HepG2 (cell line): Measurements from ENCODE around the gene GGA1. TPM values are rescaled to one million over a fixed set of nuclear protein-coding genes. Genes with fewer than 3 reads are reported as not detected.

Experiments
- CAMTA2 ChIP-seq: sonication (generic); formaldehyde crosslinking; IDR thresholded peaks from 2 replicates; pipeline ENCODE4 v1.4.0; 2020; ENCODE audit warnings: mild to moderate bottlenecking, missing genetic modification reagents, borderline replicate concordance
- MED13 ChIP-seq: sonication (generic); formaldehyde crosslinking; IDR thresholded peaks from 2 replicates; pipeline ENCODE4 v1.5.0; 2020; ENCODE audit warnings: missing genetic modification reagents
- MIER3 ChIP-seq: IDR thresholded peaks from 2 replicates; pipeline ENCODE4 v1.6.1; 2016; ENCODE audit warnings: missing compliant biosample characterization, borderline replicate concordance
- MTA1 ChIP-seq: sonication (generic); formaldehyde crosslinking; IDR thresholded peaks from 2 replicates; pipeline ENCODE4 v1.4.0; 2020; ENCODE audit warnings: missing genetic modification reagents, mild to moderate bottlenecking, borderline replicate concordance
- NR2C2 ChIP-seq: sonication (generic); formaldehyde crosslinking; IDR thresholded peaks from 2 replicates; pipeline ENCODE4 v1.4.0; 2020; ENCODE audit warnings: missing genetic modification reagents, mild to moderate bottlenecking, moderate library complexity, borderline replicate concordance
- RNF2 ChIP-seq: fragments of 450-650 bp; conservative IDR thresholded peaks from 2 replicates; pipeline ENCODE4 v1.6.1; 2016; ENCODE audit warnings: low read depth
- SMYD3 ChIP-seq: sonication (generic); formaldehyde crosslinking; IDR thresholded peaks from 2 replicates; pipeline ENCODE4 v1.8.1; 2023; ENCODE audit warnings: mild to moderate bottlenecking, missing genetic modification reagents
- SP4 ChIP-seq: sonication (generic); formaldehyde crosslinking; IDR thresholded peaks from 2 replicates; pipeline ENCODE4 v1.8.1; 2023; ENCODE audit warnings: mild to moderate bottlenecking, missing genetic modification reagents
- XBP1 ChIP-seq: sonication (generic); formaldehyde crosslinking; IDR thresholded peaks from 2 replicates; pipeline ENCODE4 v1.5.0; 2020; ENCODE audit warnings: missing genetic modification reagents
- ZNF33A ChIP-seq: sonication (generic); formaldehyde crosslinking; IDR thresholded peaks from 2 replicates; pipeline ENCODE4 v1.5.1; 2020; ENCODE audit warnings: missing genetic modification reagents, mild to moderate bottlenecking, moderate library complexity, borderline replicate concordance
- ZNF720 ChIP-seq: sonication (generic); formaldehyde crosslinking; IDR thresholded peaks from 2 replicates; pipeline ENCODE4 v1.4.0; 2020; ENCODE audit warnings: missing genetic modification reagents
- ZNF782 ChIP-seq: sonication (generic); formaldehyde crosslinking; IDR thresholded peaks from 2 replicates; pipeline ENCODE4 v1.4.0; 2020; ENCODE audit warnings: missing genetic modification reagents, mild to moderate bottlenecking, borderline replicate concordance
- polyA plus RNA-seq, 8 experiments: library from polyadenylated mRNA; depleted of rRNA in 3 of 8; stranded (reverse) in 7 of 8; unstranded in 1 of 8; fragments of >200 nt; fragmentation: Illumina TruSeq in 4 of 8; extraction: Trizol in 4 of 8; gene quantifications; 2 replicates each; pipeline versions ENCODE4 v1.2.1 to v1.2.3, GENCODE V29; 2011 to 2016; ENCODE audit warnings: low read depth in 4 of 8, missing spikeins in 1 of 8, mixed read lengths in 1 of 8; ENCODE audit not compliant: insufficient read depth in 1 of 8
- total RNA-seq, 5 experiments: library from RNA; depleted of rRNA; stranded (reverse); fragments of >200 nt; fragmentation: Illumina TruSeq; extraction: Trizol; gene quantifications; 2 replicates each; pipeline ENCODE4 v1.2.3, GENCODE V29; 2016; ENCODE audit warnings: low read depth in 1 of 5
- TF ChIP-seq, protein P1 (sequence below): sonication (generic); formaldehyde crosslinking; IDR thresholded peaks from 2 replicates; pipeline ENCODE4 v1.4.0; 2020; ENCODE audit warnings: low read depth, missing genetic modification reagents
- TF ChIP-seq, protein P2 (sequence below): sonication (generic); formaldehyde crosslinking; IDR thresholded peaks from 2 replicates; pipeline ENCODE4 v1.4.0; 2020; ENCODE audit warnings: missing genetic modification reagents, mild to moderate bottlenecking, borderline replicate concordance
- TF ChIP-seq, protein P3 (sequence below): sonication (generic); formaldehyde crosslinking; IDR thresholded peaks from 2 replicates; pipeline ENCODE4 v1.5.0; 2020; ENCODE audit warnings: mild to moderate bottlenecking, missing genetic modification reagents, borderline replicate concordance
- TF ChIP-seq, protein P4 (sequence below): sonication (generic); formaldehyde crosslinking; IDR thresholded peaks from 2 replicates; pipeline ENCODE4 v1.5.0; 2020; ENCODE audit warnings: missing genetic modification reagents

Gene GGA1
- total and polyA plus RNA-seq, 2 of the 13 experiments (the other 11 are each of a cell fraction or from before 2014, with no cell fraction given): 29.1 to 87.2 TPM

DNA sequence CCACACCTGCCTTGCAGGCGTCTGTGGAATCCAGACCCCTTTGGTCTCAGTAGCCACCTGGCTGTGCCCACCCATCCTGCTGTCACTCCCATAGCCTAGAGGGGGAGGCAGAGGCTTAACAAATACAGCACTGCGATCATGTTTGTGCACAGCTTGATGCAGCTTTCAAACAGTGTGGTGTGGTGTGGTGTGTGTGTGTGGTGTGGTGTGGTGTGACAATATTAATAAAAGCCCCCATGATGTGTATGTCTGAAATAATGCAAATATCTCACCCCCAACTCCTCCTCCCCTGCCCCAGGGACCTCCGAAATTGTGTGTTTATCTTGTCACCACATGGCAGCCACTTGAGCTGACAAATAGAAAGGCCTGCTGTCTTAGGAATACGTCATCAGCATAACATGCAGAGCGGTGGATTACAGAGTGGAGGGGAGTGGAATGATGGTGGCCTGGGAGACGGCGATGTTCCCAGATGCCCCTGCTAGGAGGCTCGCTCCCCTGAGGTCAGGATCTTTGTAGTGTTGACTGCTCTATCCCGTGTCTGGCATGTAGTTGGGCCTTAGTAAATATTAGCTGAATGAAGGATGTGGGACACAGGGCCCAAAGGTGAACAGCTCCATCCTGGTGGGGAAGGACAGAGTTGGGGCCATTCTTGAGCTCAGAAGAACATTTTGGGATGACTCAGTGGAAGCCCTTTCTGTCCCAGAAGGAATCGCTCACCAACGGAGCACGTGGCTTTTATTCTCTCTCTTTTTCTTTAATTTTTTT is 52.7 kb downstream of the GGA1 start (continued):
- TF ChIP-seq, protein P1, sequence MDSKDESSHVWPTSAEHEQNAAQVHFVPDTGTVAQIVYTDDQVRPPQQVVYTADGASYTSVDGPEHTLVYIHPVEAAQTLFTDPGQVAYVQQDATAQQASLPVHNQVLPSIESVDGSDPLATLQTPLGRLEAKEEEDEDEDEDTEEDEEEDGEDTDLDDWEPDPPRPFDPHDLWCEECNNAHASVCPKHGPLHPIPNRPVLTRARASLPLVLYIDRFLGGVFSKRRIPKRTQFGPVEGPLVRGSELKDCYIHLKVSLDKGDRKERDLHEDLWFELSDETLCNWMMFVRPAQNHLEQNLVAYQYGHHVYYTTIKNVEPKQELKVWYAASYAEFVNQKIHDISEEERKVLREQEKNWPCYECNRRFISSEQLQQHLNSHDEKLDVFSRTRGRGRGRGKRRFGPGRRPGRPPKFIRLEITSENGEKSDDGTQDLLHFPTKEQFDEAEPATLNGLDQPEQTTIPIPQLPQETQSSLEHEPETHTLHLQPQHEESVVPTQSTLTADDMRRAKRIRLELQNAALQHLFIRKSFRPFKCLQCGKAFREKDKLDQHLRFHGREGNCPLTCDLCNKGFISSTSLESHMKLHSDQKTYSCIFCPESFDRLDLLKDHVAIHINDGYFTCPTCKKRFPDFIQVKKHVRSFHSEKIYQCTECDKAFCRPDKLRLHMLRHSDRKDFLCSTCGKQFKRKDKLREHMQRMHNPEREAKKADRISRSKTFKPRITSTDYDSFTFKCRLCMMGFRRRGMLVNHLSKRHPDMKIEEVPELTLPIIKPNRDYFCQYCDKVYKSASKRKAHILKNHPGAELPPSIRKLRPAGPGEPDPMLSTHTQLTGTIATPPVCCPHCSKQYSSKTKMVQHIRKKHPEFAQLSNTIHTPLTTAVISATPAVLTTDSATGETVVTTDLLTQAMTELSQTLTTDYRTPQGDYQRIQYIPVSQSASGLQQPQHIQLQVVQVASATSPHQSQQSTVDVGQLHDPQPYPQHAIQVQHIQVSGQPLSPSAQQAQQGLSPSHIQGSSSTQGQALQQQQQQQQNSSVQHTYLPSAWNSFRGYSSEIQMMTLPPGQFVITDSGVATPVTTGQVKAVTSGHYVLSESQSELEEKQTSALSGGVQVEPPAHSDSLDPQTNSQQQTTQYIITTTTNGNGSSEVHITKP (CRISPR knock-in tag): peak; percentile 85; the same call in 1 of the 2 replicates
- TF ChIP-seq ZNF720 (CRISPR knock-in tag) (no peak), ZNF782 (no peak), MTA1 (0 out of 2 replicates have a peak, but pooled peaks have one; percentile 50), SMYD3 (CRISPR knock-in tag) (no peak), SP4 (peak; percentile 31; the same call in 1 of the 2 replicates), RNF2 (no peak), ZNF33A (CRISPR knock-in tag) (peak; percentile 71; the same call in 1 of the 2 replicates), MED13 (CRISPR knock-in tag) (no peak), NR2C2 (peak; percentile 33; the same call in 1 of the 2 replicates), XBP1 (CRISPR knock-in tag) (no peak; the same call in 1 of the 2 replicates), MIER3 (CRISPR knock-in tag) (0 out of 2 replicates have a peak, but pooled peaks have one; percentile 51), CAMTA2 (CRISPR knock-in tag) (no peak)
- TF ChIP-seq, protein P2, sequence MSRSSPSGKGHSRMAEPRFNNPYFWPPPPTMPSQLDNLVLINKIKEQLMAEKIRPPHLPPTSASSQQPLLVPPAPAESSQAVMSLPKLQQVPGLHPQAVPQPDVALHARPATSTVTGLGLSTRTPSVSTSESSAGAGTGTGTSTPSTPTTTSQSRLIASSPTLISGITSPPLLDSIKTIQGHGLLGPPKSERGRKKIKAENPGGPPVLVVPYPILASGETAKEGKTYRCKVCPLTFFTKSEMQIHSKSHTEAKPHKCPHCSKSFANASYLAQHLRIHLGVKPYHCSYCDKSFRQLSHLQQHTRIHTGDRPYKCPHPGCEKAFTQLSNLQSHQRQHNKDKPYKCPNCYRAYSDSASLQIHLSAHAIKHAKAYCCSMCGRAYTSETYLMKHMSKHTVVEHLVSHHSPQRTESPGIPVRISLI (CRISPR knock-in tag): peak; percentile 56; the same call in 1 of the 2 replicates
- TF ChIP-seq, protein P3, sequence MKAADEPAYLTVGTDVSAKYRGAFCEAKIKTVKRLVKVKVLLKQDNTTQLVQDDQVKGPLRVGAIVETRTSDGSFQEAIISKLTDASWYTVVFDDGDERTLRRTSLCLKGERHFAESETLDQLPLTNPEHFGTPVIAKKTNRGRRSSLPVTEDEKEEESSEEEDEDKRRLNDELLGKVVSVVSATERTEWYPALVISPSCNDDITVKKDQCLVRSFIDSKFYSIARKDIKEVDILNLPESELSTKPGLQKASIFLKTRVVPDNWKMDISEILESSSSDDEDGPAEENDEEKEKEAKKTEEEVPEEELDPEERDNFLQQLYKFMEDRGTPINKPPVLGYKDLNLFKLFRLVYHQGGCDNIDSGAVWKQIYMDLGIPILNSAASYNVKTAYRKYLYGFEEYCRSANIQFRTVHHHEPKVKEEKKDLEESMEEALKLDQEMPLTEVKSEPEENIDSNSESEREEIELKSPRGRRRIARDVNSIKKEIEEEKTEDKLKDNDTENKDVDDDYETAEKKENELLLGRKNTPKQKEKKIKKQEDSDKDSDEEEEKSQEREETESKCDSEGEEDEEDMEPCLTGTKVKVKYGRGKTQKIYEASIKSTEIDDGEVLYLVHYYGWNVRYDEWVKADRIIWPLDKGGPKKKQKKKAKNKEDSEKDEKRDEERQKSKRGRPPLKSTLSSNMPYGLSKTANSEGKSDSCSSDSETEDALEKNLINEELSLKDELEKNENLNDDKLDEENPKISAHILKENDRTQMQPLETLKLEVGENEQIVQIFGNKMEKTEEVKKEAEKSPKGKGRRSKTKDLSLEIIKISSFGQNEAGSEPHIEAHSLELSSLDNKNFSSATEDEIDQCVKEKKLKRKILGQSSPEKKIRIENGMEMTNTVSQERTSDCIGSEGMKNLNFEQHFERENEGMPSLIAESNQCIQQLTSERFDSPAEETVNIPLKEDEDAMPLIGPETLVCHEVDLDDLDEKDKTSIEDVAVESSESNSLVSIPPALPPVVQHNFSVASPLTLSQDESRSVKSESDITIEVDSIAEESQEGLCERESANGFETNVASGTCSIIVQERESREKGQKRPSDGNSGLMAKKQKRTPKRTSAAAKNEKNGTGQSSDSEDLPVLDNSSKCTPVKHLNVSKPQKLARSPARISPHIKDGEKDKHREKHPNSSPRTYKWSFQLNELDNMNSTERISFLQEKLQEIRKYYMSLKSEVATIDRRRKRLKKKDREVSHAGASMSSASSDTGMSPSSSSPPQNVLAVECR (CRISPR knock-in tag): peak; percentile 65; the same call in 1 of the 2 replicates
- TF ChIP-seq, protein P4, sequence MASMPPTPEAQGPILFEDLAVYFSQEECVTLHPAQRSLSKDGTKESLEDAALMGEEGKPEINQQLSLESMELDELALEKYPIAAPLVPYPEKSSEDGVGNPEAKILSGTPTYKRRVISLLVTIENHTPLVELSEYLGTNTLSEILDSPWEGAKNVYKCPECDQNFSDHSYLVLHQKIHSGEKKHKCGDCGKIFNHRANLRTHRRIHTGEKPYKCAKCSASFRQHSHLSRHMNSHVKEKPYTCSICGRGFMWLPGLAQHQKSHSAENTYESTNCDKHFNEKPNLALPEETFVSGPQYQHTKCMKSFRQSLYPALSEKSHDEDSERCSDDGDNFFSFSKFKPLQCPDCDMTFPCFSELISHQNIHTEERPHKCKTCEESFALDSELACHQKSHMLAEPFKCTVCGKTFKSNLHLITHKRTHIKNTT (CRISPR knock-in tag): no peak
